GM21723 (cell line): Measurements from ENCODE around the gene PTAFR.
"Not testable (repeated sequence)": the region's sequence is repeated elsewhere in the genome, so short reads cannot be mapped to it uniquely, and the experiment has no call there.

Experiments used
- ATAC-seq: cut with Tn5 transposase; IDR thresholded peaks from one replicate; pipeline ENCODE4 v1.9.1; 2021; ENCODE audit warnings: mild to moderate bottlenecking, moderate library complexity; ENCODE audit not compliant: unreplicated experiment

The PTAFR gene

DNA sequence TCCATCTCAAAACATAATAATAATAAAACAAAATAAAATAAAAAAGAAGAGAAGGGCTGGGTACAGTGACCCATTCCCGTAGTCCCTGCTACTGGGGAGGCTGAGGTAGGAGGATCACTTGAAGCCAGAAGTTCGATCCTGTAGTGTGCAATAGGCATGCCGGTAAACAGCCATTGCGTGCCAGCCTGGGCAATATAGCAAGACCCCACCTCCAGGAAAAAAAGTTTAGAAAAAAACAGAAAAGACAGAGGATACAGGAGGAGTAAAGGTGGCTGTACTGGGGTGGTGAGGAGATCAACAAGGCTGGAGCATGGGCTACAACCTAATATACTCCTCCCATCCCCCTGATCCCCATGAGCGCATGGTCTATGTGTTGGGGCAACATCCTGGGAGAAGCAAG lies 30.8 kb downstream of the PTAFR start:
- no peak for ATAC-seq

DNA sequence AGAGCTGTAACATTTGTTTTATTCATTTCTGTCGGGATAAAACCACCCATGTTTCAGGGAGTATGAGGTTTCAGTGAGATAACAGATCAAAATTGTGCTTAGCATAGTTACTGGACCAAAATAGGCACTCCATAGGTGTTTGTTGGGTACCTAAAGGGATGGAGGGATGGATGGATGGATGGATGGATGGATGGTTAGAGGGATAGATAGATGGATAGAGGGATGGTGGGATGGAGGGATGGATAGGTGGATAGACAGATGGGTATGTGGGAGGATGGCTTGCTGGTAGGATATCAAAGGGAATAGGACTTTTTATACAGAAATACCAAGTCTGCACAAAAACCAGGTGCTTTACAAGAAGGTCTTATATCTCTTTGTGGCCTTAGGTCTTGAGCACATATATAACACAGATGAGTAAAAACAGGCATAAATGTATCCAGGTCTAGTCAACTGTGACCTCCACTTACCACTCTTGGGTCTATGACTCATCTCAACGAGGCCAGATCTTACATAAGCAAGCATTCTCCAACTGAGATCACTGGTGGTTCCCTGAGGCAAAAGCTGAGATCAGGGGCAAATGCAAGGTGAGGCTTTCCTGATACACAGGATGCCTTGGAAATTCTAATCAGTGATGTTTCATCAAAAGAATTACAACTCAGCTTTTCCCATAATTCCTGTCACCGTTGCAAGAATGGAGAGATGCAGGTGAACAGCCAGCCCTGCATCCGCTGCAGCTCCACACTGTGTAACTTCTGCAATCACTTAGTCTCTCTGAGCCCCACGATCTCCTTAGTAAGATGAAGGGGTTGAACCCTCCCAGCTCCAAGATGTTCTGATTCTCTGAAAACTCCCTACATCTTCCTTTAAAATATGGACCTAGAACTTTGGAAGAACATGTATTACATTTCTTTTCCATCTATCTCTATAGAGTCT lies 32.0 kb downstream of the PTAFR start:
- peak; percentile 71 for ATAC-seq

DNA sequence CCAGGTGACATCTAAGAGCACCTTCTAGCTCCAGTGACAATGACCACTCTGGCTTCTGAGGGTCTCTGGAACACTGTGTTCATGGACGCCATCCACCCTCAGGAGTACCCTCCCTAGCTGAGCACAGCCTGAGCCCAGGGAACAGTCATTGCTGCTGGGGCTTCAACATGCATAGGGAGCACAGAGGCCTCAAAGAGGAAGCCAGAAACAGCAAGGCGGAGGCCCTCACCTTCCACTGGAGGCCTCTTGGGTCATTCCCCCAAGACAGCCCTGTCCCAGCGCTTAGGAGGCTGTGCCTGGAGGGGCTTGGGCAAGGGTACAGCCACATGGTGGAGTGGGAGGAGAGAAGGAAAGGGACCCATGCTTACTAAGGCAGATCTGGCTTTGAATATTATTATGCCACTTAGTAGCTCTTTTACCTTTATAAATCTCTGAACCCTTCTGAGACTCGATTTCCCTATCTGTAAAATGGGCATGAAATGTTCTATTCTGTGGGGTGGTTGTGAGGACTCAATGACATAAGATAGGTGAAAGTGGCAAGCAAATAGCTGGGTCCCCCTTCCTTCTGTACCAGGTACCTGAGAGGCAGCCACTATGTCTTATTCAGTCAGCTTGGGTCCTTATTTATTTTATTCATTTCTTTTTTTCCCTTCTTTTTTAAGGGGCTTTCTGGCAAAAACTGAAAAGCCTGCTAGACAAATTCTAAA lies 32.8 kb downstream of the PTAFR start:
- ATAC-seq = no peak

DNA sequence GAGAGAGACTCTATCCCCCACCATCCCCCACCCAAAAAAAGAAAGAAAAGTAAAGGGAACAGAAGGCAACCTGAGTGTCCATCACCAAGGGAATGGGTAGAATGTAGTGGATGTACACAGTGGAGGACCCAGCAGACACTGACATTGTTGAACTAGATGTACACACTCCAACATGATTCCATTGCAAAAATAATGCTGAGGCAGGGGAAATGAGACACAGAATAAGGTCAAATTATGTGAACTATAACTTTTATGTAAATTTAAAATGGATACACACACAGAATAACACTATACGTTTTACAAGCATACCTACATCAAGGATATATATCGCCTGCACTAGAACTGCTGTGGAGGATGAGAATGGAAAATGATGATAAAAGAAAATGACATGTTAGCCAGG lies 34.8 kb downstream of the PTAFR start:
- ATAC-seq = no peak

DNA sequence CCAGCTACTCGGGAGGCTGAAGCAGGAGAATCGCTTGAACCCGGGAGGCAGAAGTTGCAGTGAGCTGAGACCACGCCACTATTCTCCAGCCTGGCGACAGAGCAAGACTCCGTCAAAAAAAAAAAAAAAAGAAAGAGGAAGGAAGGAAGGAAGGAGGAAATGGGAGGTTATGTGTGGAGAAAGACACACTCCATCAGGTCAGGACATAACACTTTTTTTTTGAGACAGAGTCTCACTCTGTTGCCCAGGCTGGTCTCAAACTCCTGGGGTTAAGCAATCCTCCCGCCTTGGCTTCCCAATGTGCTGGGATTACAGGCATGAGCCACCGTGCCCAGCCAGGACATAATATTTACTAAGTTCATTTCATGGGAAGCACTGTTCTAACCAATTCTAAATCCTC lies 36.6 kb downstream of the PTAFR start:
- not testable (repeated sequence) for ATAC-seq

DNA sequence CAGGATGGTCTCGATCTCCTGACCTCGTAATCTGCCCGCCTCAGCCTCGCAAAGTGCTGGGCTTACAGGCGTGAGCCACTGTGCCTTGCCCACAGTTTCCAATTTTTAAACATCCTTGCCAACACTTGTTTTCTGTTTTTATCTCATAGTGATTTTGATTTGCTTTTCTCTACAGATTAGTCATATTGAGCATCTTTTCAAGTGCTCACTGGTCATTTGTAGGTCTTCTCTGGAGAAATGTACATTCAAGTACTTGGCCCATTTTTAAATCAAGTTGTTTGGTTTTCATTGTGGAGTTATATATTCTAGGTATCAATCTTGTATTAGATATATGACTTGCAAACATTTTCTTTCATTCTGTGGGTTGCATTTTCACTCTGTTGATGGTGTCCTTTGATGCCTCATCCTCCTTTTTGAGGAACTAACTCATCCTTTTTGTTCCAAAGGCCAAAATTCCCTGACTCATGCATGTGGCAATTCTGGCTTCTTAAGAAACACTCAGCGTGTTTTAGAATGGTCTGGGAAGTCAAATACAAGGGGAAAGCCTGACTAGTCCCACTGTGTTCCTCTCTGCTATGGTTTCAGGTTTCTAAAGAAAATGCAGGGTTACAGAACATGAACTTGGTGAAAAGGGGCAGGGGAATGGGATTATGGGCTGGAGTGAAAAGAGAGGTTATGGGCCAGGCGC lies 37.3 kb downstream of the PTAFR start:
- ATAC-seq = no peak

DNA sequence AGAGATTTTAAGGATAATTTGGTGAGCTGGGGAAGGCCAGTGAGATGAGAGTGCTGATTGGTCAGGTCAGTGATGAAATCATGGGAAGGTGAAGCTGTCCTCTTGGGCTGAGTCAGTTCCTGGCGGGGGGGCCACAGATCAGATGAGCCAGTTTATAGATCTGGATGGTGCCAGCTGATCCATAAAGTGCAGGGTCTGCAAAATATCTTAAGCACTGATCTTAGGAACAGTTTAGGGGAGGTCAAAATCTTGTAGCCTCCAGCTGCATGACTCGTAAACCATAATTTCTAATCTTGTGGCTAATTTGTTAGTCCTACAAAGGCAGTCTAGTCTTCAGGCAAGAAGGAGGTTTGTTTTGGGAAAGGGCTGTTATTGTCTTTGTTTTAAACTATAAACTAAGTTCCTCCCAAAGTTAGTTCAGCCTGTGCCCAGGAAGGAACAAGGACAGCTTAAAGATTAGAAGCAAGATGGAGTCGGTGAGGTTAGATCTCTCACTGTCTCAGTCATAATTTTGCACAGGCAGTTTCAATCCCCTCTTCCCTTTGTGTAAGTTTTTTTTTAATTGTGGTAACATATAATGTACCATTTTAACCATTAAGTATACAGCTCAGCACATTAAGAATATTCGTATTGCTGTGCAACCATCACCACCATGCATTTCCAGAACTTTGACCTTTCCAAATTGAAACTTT lies 39.4 kb downstream of the PTAFR start:
- ATAC-seq = no peak

DNA sequence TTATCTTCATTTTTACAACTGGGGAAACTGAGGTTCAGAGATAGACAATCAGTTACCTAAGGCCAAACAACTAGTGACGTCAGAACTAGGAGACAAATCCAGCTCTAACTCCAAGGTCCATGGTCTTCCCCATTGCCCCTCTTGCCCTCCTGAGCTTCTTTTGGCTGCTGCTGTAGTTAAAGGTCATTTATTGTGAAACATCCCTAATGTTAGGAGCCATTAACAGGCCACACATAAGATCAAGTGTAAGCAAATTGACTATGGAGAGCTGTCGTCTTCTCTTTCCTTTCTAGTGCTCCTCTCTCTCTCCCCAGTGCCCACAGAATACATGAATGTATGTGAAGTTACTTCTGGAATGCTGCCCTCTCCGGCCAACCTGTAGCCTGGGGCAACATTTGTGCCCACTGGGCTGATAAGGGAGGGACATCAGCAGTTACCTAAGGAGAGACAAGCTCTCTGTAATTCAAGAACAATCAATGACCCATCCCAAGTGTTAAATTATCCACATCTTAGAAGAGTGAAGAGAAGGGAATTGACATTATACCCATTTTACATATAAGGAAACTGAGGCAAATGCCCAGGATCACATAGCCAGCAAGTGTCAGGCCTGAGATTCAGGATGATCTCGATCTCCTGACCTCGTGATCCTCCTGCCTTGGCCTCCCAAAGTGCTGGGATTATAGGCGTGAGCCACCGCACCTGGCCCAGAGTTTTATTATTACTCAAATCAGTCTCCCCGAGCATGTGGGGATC lies 40.1 kb downstream of the PTAFR start:
- ATAC-seq = no peak

DNA sequence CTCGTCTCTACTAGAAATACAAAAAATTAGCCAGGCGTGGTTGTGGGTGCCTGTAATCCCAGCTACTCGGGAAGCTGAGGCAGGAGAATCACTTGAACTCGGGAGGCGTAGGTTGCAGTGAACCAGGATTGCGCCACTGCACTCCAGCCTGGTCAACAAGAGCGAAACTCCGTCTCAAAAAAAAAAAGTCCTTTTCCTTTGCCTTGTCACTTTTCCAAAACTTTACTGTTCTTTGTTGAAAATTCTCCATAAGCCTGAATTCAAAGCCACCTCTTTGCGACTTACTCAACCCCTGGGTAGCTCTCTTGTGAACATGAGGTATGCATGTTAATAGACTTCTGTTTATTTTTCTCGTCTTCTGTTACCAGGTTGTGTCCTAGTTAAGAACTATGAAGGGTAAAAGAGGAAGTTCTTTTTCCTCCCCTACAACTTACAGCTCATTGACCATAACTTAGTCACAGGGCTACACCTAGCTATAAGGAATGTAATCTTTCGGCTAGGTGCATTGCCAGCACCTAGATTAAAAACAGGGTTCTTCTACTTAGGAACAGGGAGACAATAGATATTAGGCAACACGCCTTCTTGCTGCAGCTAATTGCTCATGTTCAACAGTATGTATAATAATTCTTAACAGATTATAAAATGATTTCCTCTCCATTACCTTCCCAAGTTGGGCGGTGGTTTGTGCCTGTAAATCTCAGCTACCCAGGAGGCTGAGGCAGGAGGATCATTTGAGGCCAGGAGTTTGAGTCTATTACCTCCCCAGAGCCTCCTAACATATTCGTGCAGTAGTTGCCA lies 40.9 kb downstream of the PTAFR start:
- ATAC-seq = no peak

DNA sequence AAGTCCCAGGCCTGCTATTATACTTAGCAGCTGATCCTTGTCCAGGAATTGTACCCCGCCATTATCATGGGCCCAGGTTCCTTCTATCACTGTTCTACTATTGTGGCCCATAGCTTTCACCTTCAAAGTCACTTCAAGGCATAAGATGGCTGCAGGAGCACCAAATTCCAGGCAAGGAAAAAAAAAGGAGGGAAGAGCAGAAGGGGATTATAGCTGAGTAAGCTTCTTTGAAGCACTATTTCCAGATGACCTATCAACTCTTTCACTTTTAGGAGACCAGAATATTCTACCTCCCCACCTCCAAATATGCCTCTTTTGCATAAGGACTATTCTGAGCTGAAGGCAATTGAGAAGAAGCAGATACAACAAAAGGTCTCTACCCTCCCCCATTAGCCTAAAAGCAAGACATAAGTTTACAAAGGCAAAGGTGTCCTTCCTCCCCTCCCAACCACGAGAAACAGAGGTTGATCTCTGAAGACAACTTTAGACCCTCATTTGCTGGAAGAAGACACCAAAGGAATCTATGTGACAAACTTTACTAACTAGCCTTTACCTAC lies 41.8 kb downstream of the PTAFR start:
- no peak for ATAC-seq

DNA sequence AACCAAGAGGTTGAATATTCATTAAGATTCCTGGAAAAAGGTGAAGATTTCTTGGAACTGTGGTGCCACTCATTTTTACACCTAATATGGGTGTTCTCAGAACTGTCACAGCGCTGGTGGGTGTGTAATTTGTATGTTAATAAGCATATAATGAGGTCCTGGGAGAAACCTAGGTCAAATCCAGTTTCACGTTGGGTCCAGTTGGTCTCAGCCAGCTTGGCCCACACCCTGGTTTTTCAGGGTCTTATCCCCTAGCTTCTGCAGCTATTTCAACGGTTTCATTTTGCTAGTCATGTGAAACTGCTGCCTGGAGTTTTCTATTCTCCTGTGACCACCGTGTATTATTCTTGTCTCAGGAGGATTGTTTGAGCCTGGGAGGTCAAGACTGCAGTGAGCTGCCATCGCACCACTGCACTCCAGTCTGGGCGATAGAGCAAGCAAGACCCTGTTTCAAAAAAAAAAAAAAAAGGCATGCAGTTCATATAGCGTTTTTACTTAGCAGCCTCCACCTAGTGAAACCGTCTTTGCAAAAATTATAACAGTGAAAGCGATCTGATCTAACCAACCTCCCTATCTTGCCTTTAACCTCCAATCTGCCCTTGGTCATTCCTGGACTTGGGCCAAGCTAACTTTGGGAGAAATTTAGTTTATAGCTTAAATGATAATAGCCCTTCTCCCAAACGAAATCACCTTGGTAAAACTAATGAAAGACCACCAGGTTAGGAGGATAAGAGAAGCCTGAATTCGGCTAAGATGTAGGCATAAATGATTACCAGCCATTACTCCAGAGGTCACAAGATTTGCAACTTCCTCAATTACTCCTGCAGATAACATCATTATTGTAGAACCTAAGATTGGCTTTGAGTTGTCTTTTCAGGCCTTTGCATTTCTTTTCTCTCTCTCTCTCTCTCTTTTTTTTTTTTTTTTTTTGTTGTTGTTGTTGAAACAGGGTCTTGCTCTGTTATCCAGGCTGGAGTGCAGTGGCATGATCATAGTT lies 44.0 kb downstream of the PTAFR start:
- no peak for ATAC-seq

DNA sequence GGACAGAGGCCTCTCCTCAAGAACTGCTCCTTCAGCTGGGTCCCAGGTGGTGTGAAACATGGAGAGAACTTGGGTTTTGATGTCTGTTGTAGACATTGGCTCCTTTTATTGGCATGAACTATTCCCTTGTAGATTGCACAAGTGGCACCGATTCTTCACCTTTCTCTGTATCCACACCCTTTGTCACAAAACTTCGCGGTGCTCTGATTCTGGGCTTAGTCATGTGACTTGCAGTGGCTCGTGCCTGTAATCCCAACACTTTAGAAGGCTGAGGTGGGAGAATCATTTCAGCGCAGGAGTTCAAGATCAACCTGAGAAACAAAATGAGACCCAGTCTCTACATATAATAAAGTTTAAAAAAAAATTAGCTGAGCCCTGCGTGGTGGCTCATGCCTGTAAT lies 45.6 kb downstream of the PTAFR start:
- no peak for ATAC-seq

DNA sequence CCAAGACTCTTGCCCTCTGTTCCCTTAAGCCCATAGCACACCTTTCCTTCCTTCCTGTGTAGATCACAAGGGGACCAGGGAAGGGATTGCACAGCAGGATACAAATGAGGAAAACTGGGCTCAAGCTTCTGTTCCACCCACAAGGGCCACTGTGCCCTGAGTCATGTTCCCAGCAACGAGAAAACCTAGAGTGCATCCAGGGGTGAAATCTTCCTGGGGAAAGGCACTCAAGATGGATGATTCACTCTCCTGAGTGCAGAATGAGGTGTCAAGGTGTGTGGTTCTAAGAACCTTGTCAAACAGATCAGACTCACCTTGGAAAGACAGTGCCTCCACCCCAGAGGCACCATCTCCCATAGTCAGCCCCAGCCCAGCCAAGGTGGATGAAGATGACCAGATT lies 47.3 kb downstream of the PTAFR start:
- no peak for ATAC-seq

DNA sequence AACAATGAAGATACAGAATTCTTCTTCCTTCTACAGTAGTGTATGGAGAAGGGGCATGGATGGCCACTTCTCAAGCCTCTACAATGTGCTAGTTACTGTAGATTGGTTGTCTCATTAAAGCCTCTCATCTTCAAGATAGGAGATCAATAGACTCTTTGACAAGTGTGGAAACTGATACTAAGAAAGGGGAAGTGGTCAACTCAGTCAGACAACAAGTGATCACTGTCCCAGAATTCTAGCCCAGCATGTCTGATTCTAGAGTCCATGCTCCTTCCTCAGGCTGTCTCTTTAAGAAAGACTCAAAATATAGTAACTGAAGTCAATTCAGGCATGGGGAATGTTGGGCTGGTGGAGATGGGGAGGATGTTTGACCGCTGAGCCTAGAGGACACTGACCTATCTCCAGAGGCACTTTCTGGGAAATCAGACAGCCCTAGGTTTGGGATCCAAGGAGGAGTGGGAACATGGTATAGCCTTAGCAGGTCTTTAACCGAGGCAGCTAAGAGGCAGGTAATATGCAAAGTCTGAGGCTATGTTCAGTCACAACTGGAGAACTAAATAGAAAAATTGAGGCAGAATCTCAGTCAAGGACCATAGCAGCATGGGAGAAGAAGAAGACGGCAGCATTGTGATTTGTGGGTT lies 48.8 kb downstream of the PTAFR start:
- ATAC-seq = peak; percentile 66

DNA sequence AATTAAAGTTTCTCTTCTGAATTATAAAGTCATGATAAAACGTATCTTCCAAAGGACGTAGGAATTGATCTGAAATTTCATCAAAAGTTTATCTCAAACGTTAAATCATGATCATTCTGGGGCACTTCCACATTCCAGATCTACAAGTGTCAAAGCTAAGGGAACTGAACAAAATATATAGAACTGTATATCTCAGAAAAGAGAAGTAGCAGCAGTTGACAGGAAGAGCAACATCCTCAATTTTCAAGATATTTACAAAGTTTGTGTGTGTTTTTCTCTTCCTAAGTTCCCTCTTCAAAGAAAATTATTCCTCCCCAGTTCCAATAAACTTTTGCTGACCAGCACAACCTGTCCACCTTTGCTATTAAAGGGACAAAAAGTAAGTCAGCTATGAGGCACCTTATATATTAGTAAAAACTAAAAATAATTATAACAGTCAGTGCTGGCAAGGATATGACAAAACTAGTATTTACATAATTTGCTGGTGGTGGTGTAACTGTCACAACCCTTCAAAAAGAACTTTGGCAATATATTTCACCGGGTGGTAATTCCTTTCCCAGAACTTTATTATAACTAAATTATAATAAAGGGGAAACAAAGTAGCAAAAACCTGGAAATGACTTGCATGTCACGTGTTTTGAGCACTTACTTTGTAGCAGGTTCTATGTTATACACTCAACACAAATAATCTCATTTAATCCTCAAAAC lies 49.6 kb downstream of the PTAFR start:
- ATAC-seq = no peak

DNA sequence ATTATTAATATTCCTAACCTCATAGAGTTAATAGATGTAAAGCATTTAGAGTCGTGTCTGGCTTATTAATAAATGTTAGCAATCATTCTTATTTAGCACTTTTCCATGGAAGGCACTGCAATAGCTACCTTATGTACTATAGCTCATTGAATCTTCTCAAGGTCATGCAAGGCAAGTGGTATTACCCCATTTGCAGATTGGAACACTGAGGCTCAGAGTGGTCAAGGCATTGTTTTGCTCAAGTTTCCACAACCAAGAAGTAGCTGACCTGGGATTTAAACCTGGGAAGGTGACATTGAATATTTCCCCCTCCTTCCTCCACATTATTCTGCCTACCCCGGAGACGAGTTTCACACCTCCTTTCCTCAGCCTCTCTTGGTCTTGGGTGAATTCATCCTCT lies 50.3 kb downstream of the PTAFR start:
- ATAC-seq = no peak

DNA sequence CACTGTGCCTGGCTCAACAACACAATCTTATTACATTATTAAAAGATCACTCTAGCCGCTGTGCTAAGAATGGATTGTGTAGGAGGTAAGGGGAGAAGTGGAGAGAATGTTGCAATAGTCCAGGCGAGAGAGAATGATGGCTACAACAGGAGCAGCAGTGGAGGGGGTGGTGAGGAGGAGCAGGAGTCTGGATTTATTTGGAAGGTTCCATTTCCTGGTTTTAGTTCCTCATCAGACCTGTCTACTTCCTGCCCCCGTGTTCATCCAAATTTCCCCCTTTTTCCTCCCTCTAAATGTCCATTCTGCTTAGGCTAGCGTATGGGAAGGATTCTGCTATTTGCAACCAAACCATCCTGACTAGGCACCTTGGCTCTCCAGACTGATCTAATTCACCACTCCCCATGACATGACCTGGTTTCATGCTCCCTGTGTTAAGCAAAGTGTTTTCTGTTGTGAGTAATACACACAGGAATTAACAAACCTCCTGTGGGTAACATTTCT lies 53.0 kb downstream of the PTAFR start:
- ATAC-seq = no peak
